Glutamatergic neuron (in vitro differentiated cells): ENCODE data around the gene ST3GAL4. TPM values are rescaled to one million over a fixed set of nuclear protein-coding genes. Genes with fewer than 3 reads are reported as not detected.

Experiments
- DNase-seq: peaks from one replicate; pipeline ENCODE4 v3.0.0; 2022
- H3K27ac Mint-ChIP-seq: one replicate; pipeline ENCODE4 v1.8.0; 2020; ENCODE audit warnings: mild to moderate bottlenecking, mixed read lengths, inconsistent platforms; ENCODE audit not compliant: unreplicated experiment
- H3K27me3 Mint-ChIP-seq: one replicate; pipeline ENCODE4 v1.8.0; 2020; ENCODE audit warnings: mild to moderate bottlenecking, moderate library complexity, mixed read lengths, inconsistent platforms; ENCODE audit not compliant: unreplicated experiment
- H3K36me3 Mint-ChIP-seq: one replicate; pipeline ENCODE4 v1.8.0; 2020; ENCODE audit warnings: mild to moderate bottlenecking, mixed read lengths, inconsistent platforms; ENCODE audit not compliant: unreplicated experiment
- H3K4me1 Mint-ChIP-seq: one replicate; pipeline ENCODE4 v1.8.0; 2020; ENCODE audit warnings: mild to moderate bottlenecking, low read depth, mixed read lengths, inconsistent platforms; ENCODE audit not compliant: unreplicated experiment
- H3K4me3 Mint-ChIP-seq: one replicate; pipeline ENCODE4 v1.8.0; 2020; ENCODE audit warnings: mild to moderate bottlenecking, mixed read lengths, inconsistent platforms; ENCODE audit not compliant: unreplicated experiment
- H3K9me3 Mint-ChIP-seq: one replicate; pipeline ENCODE4 v1.8.0; 2020; ENCODE audit warnings: mild to moderate bottlenecking, moderate library complexity, mixed read lengths, inconsistent platforms; ENCODE audit not compliant: unreplicated experiment
- CTCF ChIP-seq: fragments of 200-600 bp; sonication (generic); IDR thresholded peaks from one replicate; pipeline ENCODE4 v1.5.0; 2021; ENCODE audit not compliant: partially characterized antibody, unreplicated experiment
- total RNA-seq: library from RNA; stranded (reverse); fragmentation: NEBNext Ultra II Directional; extraction: Animal tissue kit (Norgen Biotek cat#: 25700); gene quantifications from one replicate; pipeline ENCODE4 v1.2.1, GENCODE V29; 2021; ENCODE audit not compliant: unreplicated experiment

ST3GAL4 gene
- total RNA-seq, 1 donor from 2014 or later: 10.4 TPM

DNA sequence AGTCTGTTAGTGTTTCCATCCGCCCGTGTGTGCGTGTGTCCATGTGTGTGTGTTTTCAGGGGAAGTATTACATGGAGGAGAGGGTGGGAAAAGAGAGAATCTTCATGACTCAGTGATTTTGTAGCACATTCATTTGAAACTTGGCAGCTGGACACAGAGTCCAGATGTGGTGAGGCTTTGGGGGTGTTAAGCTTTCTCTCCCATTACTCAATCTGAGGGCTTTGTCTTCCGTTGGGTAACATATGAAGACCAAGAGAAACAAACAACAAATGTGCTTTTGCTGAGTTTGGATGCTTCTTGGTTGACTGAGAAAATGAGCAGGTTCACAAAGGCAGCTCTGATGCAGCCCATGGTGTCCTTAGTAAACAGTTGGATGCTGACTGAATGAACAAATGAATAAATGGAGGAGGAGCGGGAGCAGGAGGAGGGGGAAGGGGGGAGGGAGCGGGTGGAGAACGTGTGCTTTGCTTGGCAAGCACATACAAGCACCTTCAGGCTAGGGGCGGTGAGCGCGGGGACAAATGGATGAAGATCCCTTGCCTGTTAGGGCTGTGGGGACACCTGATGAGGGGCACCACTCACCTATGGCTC lies 104.3 kb downstream of the ST3GAL4 start:
- Mint-ChIP-seq H3K27me3 (peaks cover 7% of the 10 kb centered on the region), H3K4me3 (no peak overlapping the region), H3K36me3 (peaks cover 4% of the 10 kb centered on the region), H3K9me3 (peaks cover 7% of the 10 kb centered on the region), H3K27ac (no peak overlapping the region), H3K4me1 (no peaks in the 10 kb centered on the region)
- no peak for DNase-seq
- TF ChIP-seq CTCF: no peak

DNA sequence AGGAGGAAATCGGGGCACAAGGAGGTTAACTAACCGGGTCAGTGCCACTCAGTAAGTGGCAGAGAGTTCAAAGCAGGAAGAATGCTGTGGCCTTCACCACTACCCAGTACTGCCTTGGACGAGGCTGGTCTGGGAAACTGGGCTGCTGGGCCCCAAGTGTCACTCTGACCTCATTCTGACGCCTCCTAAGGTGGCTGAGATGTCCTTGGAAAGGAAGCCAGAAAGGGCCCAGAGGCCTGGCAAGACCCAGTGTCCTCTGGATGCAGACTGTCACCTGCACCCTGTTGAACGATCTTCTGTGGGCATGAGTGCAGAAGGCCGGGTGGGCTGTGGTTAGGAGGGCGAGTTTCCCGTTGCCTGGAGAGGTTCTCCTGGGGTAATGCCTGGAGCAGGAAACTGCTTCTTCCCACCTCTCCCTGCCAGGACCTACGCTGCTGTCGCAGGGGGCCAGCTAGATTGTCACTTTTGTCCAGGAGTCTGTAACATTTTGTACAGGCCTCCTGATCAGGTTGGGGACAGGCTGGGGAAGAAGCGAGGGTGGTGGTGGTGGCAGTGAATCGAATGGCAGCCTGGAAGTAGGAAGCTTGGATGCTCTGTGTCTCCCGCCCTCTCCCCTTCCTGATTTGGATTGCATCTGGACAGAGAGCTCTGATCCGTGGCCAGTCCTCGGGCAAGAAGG lies 105.1 kb downstream of the ST3GAL4 start:
- peaks cover 4% of the 10 kb centered on the region for H3K36me3 Mint-ChIP-seq
- no peaks in the 10 kb centered on the region for H3K4me1 Mint-ChIP-seq
- no peak for DNase-seq
- H3K27ac Mint-ChIP-seq: no peak overlapping the region
- H3K9me3 Mint-ChIP-seq: peaks cover 10% of the 10 kb centered on the region
- no peak for TF ChIP-seq CTCF
- peaks cover 8% of the 10 kb centered on the region for H3K27me3 Mint-ChIP-seq
- H3K4me3 Mint-ChIP-seq: no peak overlapping the region

DNA sequence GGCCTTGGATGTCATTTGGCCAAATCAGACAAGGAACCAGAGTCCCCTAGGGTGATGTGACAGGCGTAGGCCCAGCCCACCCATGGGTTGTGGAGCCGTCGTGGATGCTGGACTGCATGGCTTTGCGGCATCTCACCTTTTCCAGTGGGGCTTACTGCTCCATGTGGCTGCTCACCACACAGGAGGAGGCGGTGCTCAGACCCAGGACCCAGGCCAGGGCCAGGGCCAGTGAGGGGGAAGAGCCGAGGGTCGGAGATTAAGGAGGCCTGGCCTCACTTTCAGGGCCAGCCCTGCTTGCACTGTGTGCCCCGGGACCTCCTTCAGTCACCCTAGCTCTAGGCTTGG lies 105.6 kb downstream of the ST3GAL4 start:
- Mint-ChIP-seq H3K27me3 (peaks cover 8% of the 10 kb centered on the region), H3K27ac (no peak overlapping the region), H3K4me1 (no peaks in the 10 kb centered on the region), H3K36me3 (peaks cover 4% of the 10 kb centered on the region), H3K4me3 (no peak overlapping the region), H3K9me3 (peaks cover 8% of the 10 kb centered on the region)
- no peak for TF ChIP-seq CTCF
- no peak for DNase-seq

- DNase-seq: no peak
- Mint-ChIP-seq H3K27me3 (peaks cover 8% of the 10 kb centered on the region), H3K4me1 (peaks cover 2% of the 10 kb centered on the region), H3K9me3 (peaks cover 8% of the 10 kb centered on the region), H3K36me3 (peaks cover 4% of the 10 kb centered on the region), H3K27ac (no peak overlapping the region), H3K4me3 (no peak overlapping the region)
- no peak for TF ChIP-seq CTCF
These were observed 106.5 kb downstream of the ST3GAL4 start for GRCh38 chr11:126461996-126462395.

DNA sequence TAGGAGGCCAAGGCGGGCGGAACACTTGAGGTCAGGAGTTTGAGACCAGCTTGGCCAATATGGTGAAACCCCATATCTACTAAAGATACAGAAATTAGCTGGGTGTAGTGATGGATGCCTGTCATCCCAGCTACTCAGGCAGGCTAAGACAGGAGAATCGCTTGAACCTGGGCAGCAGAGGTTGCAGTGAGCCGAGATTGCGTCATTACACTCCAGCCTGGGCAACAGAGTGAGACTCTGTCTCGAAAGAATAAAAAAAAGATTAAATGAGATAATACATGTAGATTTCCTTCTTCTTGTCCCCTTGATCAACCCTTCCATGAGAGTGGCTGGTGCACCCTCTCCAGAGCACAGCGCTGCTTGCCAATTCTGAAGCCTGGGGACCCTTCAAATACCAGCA lies 106.9 kb downstream of the ST3GAL4 start:
- peaks cover 4% of the 10 kb centered on the region for H3K36me3 Mint-ChIP-seq
- H3K27ac Mint-ChIP-seq: no peak overlapping the region
- TF ChIP-seq CTCF: no peak
- no peak overlapping the region for H3K4me3 Mint-ChIP-seq
- DNase-seq: no peak
- peaks cover 2% of the 10 kb centered on the region for H3K4me1 Mint-ChIP-seq
- peaks cover 8% of the 10 kb centered on the region for H3K27me3 Mint-ChIP-seq
- peaks cover 8% of the 10 kb centered on the region for H3K9me3 Mint-ChIP-seq
